SK-N-MC (cell line): ENCODE measurements around the gene S100P.

Experiments
- DNase-seq: peaks from one replicate; pipeline ENCODE4 v3.0.0-alpha.2; 2011; ENCODE audit warnings: low read depth, low spot score
- H3K27ac ChIP-seq: fragments of 200-600 bp; sonication (generic); 2 replicates; pipeline ENCODE4 v1.5.1; 2016; ENCODE audit warnings: mixed run types
- H3K36me3 ChIP-seq: fragments of 200-600 bp; sonication (generic); 2 replicates; pipeline ENCODE4 v1.6.1; 2017; ENCODE audit warnings: antibody characterized with exemption, low read length, mixed read lengths; ENCODE audit not compliant: insufficient read depth
- H3K4me3 ChIP-seq: fragments of 200-600 bp; sonication (generic); 2 replicates; pipeline ENCODE4 v1.5.1; 2016
- H3K9ac ChIP-seq: fragments of 200-600 bp; sonication (generic); 2 replicates; pipeline ENCODE4 v1.8.0; 2017; ENCODE audit warnings: mixed run types, mixed read lengths; ENCODE audit not compliant: insufficient read length
- H3K9me3 ChIP-seq: fragments of 200-600 bp; sonication (generic); 2 replicates; pipeline ENCODE4 v1.6.1; 2017; ENCODE audit warnings: low read depth, mild to moderate bottlenecking, antibody characterized with exemption, low read length, moderate library complexity, mixed read lengths
- EZH2 ChIP-seq: fragments of 200-600 bp; sonication (generic); IDR thresholded peaks from one replicate; pipeline ENCODE4 v1.6.1; 2017; ENCODE audit warnings: antibody characterized with exemption
- FOXP2 ChIP-seq: optimal IDR thresholded peaks from 2 replicates; pipeline ENCODE3; 2011; ENCODE audit warnings: mild to moderate bottlenecking, moderate library complexity; ENCODE audit not compliant: insufficient read depth; ENCODE audit errors: extremely low read length, control extremely low read depth
- POLR2AphosphoS5 ChIP-seq: IDR thresholded peaks from 2 replicates; pipeline ENCODE4 v1.6.1; 2012; ENCODE audit warnings: mild to moderate bottlenecking, low read depth, low read length, borderline replicate concordance

S100P gene

GRCh38 chr4:6710996-6711395 lies 17.3 kb downstream of the S100P start:
- no peak overlapping the region for H3K9ac ChIP-seq
- TF ChIP-seq FOXP2 (no peak), POLR2AphosphoS5 (no peak), EZH2 (no peak)
- DNase-seq, result no peak
- peaks cover 9% of the 10 kb centered on the region for H3K36me3 ChIP-seq
- no peak overlapping the region for H3K27ac ChIP-seq
- H3K4me3 ChIP-seq, result no peak overlapping the region
- H3K9me3 ChIP-seq, result no peaks in the 10 kb centered on the region

GRCh38 chr4:6714954-6715353 lies 21.3 kb downstream of the S100P start:
- H3K9ac ChIP-seq, result no peak overlapping the region
- TF ChIP-seq FOXP2 (no peak), POLR2AphosphoS5 (no peak), EZH2 (no peak)
- H3K36me3 ChIP-seq, result no peaks in the 10 kb centered on the region
- DNase-seq, result no peak
- no peaks in the 10 kb centered on the region for H3K9me3 ChIP-seq
- H3K4me3 ChIP-seq, result no peak overlapping the region
- H3K27ac ChIP-seq, result no peak overlapping the region

GRCh38 chr4:6715704-6716017 lies 22.0 kb downstream of the S100P start:
- peak overlapping the region; percentile 86 for H3K4me3 ChIP-seq
- H3K36me3 ChIP-seq, result no peaks in the 10 kb centered on the region
- no peak for TF ChIP-seq FOXP2
- TF ChIP-seq POLR2AphosphoS5, result no peak
- no peak for TF ChIP-seq EZH2
- no peaks in the 10 kb centered on the region for H3K9me3 ChIP-seq
- peak; percentile 47 for DNase-seq
- H3K27ac ChIP-seq, result peak overlapping the region; percentile 36; the same call in 1 of the 2 replicates
- peak overlapping the region; percentile 64 for H3K9ac ChIP-seq

GRCh38 chr4:6716018-6716911 lies 22.6 kb downstream of the S100P start, which contains the start of gene BLOC1S4:
Gene BLOC1S4 (plus strand): TSS chr4:6716174. CDS start chr4:6716210, 36 bp downstream.
- peak within 1 kb of the TSS; percentile 36; the same call in 1 of the 2 replicates for H3K27ac ChIP-seq
- no peaks in the 10 kb centered on the region for H3K9me3 ChIP-seq
- DNase-seq, result no peak
- no peaks in the 10 kb centered on the region for H3K36me3 ChIP-seq
- H3K9ac ChIP-seq, result peak within 1 kb of the TSS; percentile 74
- TF ChIP-seq EZH2, result no peak
- TF ChIP-seq POLR2AphosphoS5, result peak; percentile 83; the same call in 1 of the 2 replicates
- peak within 1 kb of the TSS; percentile 86 for H3K4me3 ChIP-seq

- H3K9ac ChIP-seq, result peak overlapping the region; percentile 74
- TF ChIP-seq FOXP2 (no peak), EZH2 (no peak), POLR2AphosphoS5 (no peak)
- H3K9me3 ChIP-seq, result no peaks in the 10 kb centered on the region
- H3K4me3 ChIP-seq, result peak overlapping the region; percentile 86
- H3K27ac ChIP-seq, result no peak overlapping the region
- DNase-seq, result no peak
- no peaks in the 10 kb centered on the region for H3K36me3 ChIP-seq
Observed at GRCh38 chr4:6716958-6717655, 23.4 kb downstream of the S100P start.

- no peaks in the 10 kb centered on the region for H3K36me3 ChIP-seq
- no peak overlapping the region for H3K27ac ChIP-seq
- H3K9me3 ChIP-seq, result no peaks in the 10 kb centered on the region
- H3K9ac ChIP-seq, result no peak overlapping the region
- H3K4me3 ChIP-seq, result no peak overlapping the region
- TF ChIP-seq POLR2AphosphoS5, result no peak
- no peak for TF ChIP-seq FOXP2
- TF ChIP-seq EZH2, result no peak
- DNase-seq, result no peak
Observed at GRCh38 chr4:6718932-6719610, 25.4 kb downstream of the S100P start.

GRCh38 chr4:6719611-6720179 lies 26.0 kb downstream of the S100P start:
- DNase-seq, result no peak
- TF ChIP-seq FOXP2 (no peak), EZH2 (no peak), POLR2AphosphoS5 (no peak)
- Histone ChIP-seq H3K9me3 (no peaks in the 10 kb centered on the region), H3K9ac (no peak overlapping the region), H3K27ac (no peak overlapping the region), H3K36me3 (no peaks in the 10 kb centered on the region), H3K4me3 (no peak overlapping the region)

GRCh38 chr4:6720202-6720699 lies 26.6 kb downstream of the S100P start:
- no peaks in the 10 kb centered on the region for H3K9me3 ChIP-seq
- H3K36me3 ChIP-seq, result no peaks in the 10 kb centered on the region
- no peak overlapping the region for H3K4me3 ChIP-seq
- DNase-seq, result no peak
- TF ChIP-seq POLR2AphosphoS5 (no peak), FOXP2 (no peak), EZH2 (no peak)
- no peak overlapping the region for H3K27ac ChIP-seq
- no peak overlapping the region for H3K9ac ChIP-seq
